ENCODE data around the gene NADSYN1.

NADSYN1 gene

DNA sequence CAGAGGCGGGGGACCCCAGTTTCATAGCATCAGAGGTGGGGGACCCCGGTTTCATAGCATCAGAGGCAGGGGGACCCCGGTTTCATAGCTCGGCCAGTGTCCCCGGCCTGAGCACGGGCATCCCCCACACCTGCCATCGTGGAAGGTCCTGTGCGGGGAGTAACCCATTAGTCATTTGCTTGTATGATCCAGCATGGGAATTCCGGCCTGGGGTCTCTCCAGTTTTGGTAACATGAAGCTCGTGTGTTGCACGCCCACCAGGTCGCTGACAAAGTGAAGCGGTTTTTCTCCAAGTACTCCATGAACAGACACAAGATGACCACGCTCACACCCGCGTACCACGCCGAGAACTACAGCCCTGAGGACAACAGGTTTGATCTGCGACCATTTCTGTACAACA lies 45.1 kb downstream of the NADSYN1 start:
- Histone ChIP-seq H3K36me3 (ENCODE audit: control insufficient read depth, insufficient read depth, low read length) (peaks cover 36% of the 10 kb centered on the region), H3K4me3 (replicated peaks; ENCODE audit: low read depth, low read length) (no peak overlapping the region), H3K27me3 (replicated peaks; ENCODE audit: control insufficient read depth, insufficient read depth, low read length) (no peaks in the 10 kb centered on the region)
- TF ChIP-seq, protein P1, sequence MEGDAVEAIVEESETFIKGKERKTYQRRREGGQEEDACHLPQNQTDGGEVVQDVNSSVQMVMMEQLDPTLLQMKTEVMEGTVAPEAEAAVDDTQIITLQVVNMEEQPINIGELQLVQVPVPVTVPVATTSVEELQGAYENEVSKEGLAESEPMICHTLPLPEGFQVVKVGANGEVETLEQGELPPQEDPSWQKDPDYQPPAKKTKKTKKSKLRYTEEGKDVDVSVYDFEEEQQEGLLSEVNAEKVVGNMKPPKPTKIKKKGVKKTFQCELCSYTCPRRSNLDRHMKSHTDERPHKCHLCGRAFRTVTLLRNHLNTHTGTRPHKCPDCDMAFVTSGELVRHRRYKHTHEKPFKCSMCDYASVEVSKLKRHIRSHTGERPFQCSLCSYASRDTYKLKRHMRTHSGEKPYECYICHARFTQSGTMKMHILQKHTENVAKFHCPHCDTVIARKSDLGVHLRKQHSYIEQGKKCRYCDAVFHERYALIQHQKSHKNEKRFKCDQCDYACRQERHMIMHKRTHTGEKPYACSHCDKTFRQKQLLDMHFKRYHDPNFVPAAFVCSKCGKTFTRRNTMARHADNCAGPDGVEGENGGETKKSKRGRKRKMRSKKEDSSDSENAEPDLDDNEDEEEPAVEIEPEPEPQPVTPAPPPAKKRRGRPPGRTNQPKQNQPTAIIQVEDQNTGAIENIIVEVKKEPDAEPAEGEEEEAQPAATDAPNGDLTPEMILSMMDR (IDR thresholded peaks at IDR 0.05; ENCODE audit: insufficient read depth, low read length, poor library complexity, severe bottlenecking), result no peak
- DNase-seq (ENCODE audit: extremely low read depth, insufficient read length), result no peak

DNA sequence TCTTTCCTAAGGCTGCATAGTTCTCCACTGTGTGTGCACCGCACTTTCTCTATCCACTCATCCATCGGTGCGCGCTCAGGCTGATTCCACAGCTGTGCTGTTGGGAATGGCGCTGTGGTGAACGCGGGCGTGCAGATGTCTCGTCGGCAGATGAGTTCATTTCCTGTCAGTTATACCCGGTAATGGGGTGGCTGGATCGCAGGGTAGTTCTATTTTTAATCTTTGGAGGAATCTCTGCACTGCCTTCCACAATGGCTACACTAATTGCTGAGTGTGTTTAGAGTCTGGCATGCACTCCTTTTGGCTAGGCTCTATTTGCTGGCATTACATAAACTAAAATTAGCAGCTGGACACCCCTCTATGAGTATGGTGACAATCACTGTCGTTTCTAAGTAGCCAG lies 46.1 kb downstream of the NADSYN1 start:
- H3K27me3 ChIP-seq (replicated peaks; ENCODE audit: control insufficient read depth, insufficient read depth, low read length), result no peaks in the 10 kb centered on the region
- DNase-seq (ENCODE audit: extremely low read depth, insufficient read length), result no peak
- H3K36me3 ChIP-seq (ENCODE audit: control insufficient read depth, insufficient read depth, low read length), result peaks cover 36% of the 10 kb centered on the region
- TF ChIP-seq, protein P1 (IDR thresholded peaks at IDR 0.05; ENCODE audit: insufficient read depth, low read length, poor library complexity, severe bottlenecking), result no peak
- no peak overlapping the region for H3K4me3 ChIP-seq (replicated peaks; ENCODE audit: low read depth, low read length)

DNA sequence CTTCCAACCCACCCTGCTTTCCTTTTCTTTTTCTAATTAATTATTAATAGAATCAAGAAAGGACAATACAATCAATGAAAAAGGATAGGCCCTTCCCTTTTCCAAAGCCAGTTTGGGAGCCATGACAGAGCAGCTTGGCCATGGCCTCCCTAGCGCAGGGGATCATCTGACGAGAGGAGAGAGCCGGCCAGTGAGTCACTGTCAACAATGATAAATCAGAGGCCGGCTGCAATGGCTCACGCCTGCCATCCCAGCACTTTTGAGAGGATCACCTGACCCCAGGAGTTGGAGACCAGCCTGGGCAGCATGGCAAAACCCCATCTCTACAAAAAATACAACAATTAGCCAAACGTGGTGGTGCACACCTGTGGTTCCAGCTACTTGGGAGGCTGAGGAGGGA lies 46.5 kb downstream of the NADSYN1 start:
- Histone ChIP-seq H3K27me3 (replicated peaks; ENCODE audit: control insufficient read depth, insufficient read depth, low read length) (no peaks in the 10 kb centered on the region), H3K4me3 (replicated peaks; ENCODE audit: low read depth, low read length) (no peak overlapping the region), H3K36me3 (ENCODE audit: control insufficient read depth, insufficient read depth, low read length) (peaks cover 38% of the 10 kb centered on the region)
- TF ChIP-seq, protein P1 (IDR thresholded peaks at IDR 0.05; ENCODE audit: insufficient read depth, low read length, poor library complexity, severe bottlenecking), result no peak
- no peak for DNase-seq (ENCODE audit: extremely low read depth, insufficient read length)

DNA sequence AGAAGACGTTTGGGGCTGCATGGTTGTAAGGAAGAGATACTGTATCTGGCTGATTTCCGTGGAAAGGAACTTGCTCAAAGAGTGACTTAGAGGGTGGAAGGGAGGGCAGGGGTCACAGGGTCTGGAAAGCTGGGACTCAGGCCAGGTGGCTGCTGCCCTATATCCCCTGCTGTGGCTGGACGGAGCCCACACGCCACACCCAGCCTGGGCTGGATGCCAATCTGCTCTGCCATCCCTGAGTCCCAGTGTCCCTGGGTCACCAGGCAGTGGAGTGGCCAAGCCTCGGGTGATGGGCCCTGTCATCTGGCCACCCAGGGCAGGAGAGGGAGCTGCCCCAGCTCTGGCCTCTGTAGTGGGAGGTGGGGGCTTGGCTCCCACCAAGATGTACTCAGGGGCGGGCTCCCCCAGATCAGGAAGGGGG lies 47.6 kb downstream of the NADSYN1 start:
- TF ChIP-seq, protein P1 (IDR thresholded peaks at IDR 0.05; ENCODE audit: insufficient read depth, low read length, poor library complexity, severe bottlenecking), result no peak
- peaks cover 35% of the 10 kb centered on the region for H3K36me3 ChIP-seq (ENCODE audit: control insufficient read depth, insufficient read depth, low read length)
- no peak for DNase-seq (ENCODE audit: extremely low read depth, insufficient read length)
- H3K27me3 ChIP-seq (replicated peaks; ENCODE audit: control insufficient read depth, insufficient read depth, low read length), result no peaks in the 10 kb centered on the region
- H3K4me3 ChIP-seq (replicated peaks; ENCODE audit: low read depth, low read length), result no peak overlapping the region

DNA sequence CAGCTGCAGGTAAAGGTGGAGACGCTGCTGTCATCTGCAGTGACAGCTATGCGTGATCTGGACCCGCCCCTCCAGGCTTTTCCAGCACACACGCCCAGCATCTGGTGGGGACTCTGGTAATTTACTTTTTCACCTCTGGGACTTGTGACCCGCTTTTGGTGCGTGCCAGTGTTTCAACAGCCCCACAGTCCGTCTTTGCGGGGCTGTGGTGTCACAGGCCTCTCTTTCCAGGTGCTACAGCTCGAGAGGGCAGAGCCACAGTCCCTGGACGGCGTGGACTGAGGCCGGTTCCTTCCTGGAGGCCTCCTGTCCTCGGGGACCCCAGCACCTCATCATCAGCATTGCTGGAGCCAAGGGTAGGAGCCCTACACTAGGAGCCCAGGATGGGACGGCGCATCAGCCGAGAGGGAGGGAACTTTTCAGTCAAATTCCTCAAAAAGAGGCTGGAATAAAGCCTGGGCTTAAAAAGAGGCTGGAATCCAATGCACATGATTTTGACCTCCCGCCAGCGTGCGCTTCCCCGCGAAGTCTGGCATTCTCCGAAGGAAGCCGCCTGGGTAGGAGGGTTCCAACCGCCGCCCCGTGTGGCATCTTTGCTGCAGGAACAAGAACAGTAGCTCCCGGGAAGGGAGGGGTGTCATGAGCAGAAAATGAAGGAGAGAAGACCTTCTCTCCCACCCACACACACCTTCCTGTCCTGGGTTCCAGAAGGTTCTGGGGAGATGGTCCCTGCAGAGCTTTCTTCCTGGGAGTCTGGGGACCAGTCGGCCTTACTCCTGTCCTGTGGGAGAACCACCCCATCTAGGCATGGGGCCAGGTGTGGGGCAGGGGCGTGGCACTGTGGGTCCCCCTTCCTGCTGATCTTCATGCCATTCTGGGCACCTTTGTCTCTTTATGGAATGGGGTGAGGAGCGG lies 48.3 kb downstream of the NADSYN1 start:
- TF ChIP-seq, protein P1 (IDR thresholded peaks at IDR 0.05; ENCODE audit: insufficient read depth, low read length, poor library complexity, severe bottlenecking), result no peak
- DNase-seq (ENCODE audit: extremely low read depth, insufficient read length), result no peak
- no peaks in the 10 kb centered on the region for H3K27me3 ChIP-seq (replicated peaks; ENCODE audit: control insufficient read depth, insufficient read depth, low read length)
- no peak overlapping the region for H3K4me3 ChIP-seq (replicated peaks; ENCODE audit: low read depth, low read length)
- H3K36me3 ChIP-seq (ENCODE audit: control insufficient read depth, insufficient read depth, low read length), result peaks cover 31% of the 10 kb centered on the region

Data from GM06990 (cell line).